Stimulated activated CD8-positive, alpha-beta memory T cell treated with anti-CD3 and anti-CD28 coated beads, Interleukin-12 subunit alpha, Interleukin-12 subunit beta, amount 100 ng/mL, for 24 hours (primary cell): Measurements from ENCODE around the gene TGM1.
"Not testable (repeated sequence)": the region's sequence is repeated elsewhere in the genome, so short reads cannot be mapped to it uniquely, and the experiment has no call there.

Source experiments
- DNase-seq: peaks from one replicate; pipeline ENCODE4 v3.0.0-alpha.2; 2020; ENCODE audit errors: extremely low read depth

The TGM1 gene

GRCh38 chr14:24254630-24255392 lies 8.2 kb downstream of the TGM1 start:
- no peak for DNase-seq

GRCh38 chr14:24253936-24254335 lies 9.0 kb downstream of the TGM1 start:
- DNase-seq, result no peak

GRCh38 chr14:24252289-24253124 lies 10.5 kb downstream of the TGM1 start:
- no peak for DNase-seq

GRCh38 chr14:24251880-24252288 lies 11.1 kb downstream of the TGM1 start:
- no peak for DNase-seq

GRCh38 chr14:24250354-24250753 lies 12.6 kb downstream of the TGM1 start:
- no peak for DNase-seq

GRCh38 chr14:24249230-24250021 lies 13.6 kb downstream of the TGM1 start:
- no peak for DNase-seq

- DNase-seq, result no peak
Observed at GRCh38 chr14:24247422-24247821, 15.6 kb downstream of the TGM1 start.

GRCh38 chr14:24246765-24247212 lies 16.2 kb downstream of the TGM1 start:
- no peak for DNase-seq

- not testable (repeated sequence) for DNase-seq
Observed at GRCh38 chr14:24245350-24245749, 17.6 kb downstream of the TGM1 start.

GRCh38 chr14:24243336-24243836 lies 19.6 kb downstream of the TGM1 start:
- DNase-seq, result no peak

- peak; percentile 90 for DNase-seq
Observed at GRCh38 chr14:24241829-24242443, 21.0 kb downstream of the TGM1 start.

GRCh38 chr14:24240110-24240918 lies 22.7 kb downstream of the TGM1 start:
- no peak for DNase-seq

GRCh38 chr14:24238527-24239037 lies 24.4 kb downstream of the TGM1 start:
- no peak for DNase-seq

GRCh38 chr14:24238123-24238522 lies 24.9 kb downstream of the TGM1 start:
- no peak for DNase-seq

GRCh38 chr14:24237463-24237955 lies 25.5 kb downstream of the TGM1 start:
- DNase-seq, result no peak

- no peak for DNase-seq
Observed at GRCh38 chr14:24236689-24237462, 26.1 kb downstream of the TGM1 start.

- DNase-seq, result no peak
Observed at GRCh38 chr14:24235804-24236688, 26.9 kb downstream of the TGM1 start.
